GM19239 (cell line): ENCODE measurements around the gene CNOT11.
"Not testable (repeated sequence)": the region's sequence is repeated elsewhere in the genome, so short reads cannot be mapped to it uniquely, and the experiment has no call there.

Source experiments
- DNase-seq: peaks from one replicate; pipeline ENCODE4 v3.0.0; 2011; ENCODE audit warnings: low spot score; ENCODE audit not compliant: insufficient read length
- FAIRE-seq: peaks from 2 replicates; lab custom pipeline; 2011; peaks lifted over from hg19 to GRCh38; lab: Jason Lieb, UNC

The CNOT11 gene

DNA sequence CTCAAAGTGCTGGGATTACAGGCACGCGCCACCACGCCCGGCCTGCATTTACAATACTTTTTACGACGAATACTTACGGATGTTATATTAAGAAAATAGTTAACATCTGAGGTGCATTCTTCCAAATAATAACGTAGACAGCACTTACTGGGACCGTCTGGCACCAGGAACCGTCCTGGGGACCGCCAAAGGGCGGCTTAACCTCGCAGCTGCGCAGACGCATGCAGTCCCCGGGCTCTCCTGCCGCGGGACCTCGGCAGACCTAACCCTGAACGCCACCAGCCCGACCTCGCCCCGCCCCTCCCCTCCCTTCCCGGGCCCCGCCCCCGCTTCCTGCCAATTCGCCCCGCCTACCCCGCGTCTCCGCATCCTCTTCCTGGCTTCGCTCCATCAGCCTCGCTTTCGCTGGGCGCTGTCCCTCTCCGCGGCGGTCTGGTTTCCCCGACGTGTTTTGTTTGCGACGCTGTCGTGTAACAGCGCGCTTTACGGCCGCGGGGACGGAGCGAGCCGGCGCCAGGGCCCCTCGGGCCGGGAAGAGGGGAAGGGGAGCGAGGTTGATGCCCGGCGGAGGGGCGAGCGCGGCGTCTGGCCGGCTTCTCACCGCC, at the start of gene CNOT11:
CNOT11 (plus strand) TSS at position 479 of the 605 bp plus-strand sequence; CDS start at position 558, 79 bp downstream.
- peak; percentile 80 for DNase-seq
- FAIRE-seq: peak; percentile 91

DNA sequence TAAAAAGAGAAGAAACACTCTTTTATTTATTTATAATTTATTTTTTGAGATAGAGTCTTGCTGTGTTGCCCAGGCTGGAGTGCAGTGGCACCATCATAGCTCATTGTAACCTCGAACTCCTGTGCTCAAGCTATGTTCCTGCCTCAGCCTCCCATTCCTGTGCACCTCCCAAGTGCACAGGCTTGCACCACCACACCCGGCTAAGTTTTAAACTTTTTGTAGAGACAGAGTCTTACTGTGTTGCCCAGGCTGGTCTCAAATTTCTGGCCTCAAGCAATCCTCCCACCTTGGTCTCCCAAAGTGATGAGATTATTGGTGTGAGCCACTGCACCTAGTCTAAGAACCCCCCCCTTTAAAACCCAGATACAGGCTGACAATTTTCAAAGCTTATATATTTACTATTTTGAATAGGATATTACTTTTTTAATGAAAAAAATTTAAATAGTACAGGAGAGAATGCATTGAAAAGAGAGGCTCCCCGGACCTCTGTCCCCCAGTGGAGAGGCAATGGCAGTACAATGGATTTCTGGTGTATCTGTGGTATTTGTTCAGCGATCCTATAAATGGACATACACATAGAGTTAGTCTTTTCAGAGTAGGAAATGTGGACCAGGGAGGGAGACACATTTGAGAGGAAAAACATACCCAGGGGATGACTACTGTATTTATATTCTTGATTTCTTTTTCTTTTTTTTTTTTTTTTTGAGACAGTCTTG, 48.1 kb upstream of the CNOT11 start:
- FAIRE-seq: no peak
- DNase-seq: no peak

DNA sequence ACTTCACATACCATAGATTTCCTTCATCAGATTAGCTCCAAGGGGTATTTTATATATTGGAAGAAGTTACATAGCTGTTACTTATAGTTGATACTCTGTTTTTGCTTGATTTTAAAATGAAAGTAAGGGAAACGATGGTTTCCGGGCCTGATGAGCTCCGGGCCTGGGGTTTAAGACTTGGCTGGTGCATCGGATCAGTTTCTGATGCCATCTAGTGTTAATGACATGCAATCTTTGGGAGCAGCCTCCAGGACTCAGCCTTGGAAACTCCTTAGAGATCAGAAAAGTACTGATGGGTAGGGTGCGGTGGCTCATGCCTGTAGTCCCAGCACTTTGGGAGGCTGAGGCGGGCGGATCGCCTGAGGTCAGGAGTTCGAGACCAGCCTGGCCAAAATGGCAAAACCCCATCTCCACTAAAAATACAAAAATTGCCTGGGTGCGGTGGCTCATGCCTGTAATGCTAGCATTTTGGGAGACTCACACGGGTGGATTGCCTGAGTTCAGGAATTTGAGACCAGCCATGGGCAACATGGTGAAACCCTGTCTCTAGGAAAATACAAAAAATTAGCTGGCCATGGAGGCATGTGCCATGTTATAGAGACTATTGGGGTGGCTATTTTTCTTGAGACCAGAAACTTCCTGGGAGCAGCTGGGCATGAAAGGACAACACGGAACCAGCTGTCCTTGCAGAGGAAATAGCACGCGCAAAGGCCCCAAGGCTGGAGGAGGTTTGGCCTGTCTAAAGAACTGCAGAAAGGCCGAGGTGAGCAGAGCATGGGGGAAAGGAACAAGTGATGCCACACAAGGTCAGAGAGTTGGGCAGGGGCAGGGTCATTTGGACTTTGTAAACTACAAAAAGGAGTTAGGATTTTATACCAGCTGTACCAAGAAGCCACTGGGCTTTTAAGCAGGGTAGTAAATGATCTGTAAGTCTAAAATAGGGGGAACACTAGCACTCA, 46.9 kb upstream of the CNOT11 start:
- DNase-seq (no peak), FAIRE-seq (no peak)

DNA sequence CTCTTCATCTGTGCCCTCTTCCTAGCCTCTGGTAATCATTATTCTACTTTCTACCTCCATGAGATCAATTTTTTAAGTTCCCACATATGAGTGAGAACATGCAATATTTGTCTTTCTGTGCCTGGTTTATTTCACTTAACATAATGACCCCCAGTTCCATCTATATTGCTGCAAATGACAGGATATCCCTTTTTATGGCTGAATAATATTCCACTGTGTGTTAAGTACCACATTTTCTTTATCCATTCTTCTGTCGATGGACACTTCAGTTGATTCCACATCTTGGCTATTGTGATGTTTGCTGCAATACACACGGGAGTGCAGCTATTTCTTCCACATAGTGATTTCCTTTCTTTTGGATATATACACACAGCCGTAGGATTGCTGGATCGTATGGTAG, 43.9 kb upstream of the CNOT11 start:
- FAIRE-seq (no peak), DNase-seq (no peak)

DNA sequence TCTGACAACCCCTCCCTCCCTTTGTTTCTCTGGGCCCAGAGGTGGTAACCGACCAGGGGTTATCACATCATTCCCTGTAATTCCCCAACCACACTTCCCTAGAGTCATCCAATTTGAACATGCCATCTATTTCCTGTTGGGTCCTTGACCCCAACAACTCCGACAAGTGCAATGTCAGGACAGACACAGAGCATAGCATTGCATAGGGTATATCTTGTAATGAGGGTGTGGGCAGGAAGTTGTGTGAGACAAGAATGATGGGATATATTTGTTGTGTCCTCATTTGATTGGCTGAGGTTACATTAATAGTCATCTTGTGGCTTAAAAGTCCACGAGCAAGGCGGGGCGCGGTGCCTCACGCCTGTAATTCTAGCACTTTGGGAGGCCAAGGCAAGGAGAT, 33.4 kb upstream of the CNOT11 start:
- no peak for DNase-seq
- no peak for FAIRE-seq

DNA sequence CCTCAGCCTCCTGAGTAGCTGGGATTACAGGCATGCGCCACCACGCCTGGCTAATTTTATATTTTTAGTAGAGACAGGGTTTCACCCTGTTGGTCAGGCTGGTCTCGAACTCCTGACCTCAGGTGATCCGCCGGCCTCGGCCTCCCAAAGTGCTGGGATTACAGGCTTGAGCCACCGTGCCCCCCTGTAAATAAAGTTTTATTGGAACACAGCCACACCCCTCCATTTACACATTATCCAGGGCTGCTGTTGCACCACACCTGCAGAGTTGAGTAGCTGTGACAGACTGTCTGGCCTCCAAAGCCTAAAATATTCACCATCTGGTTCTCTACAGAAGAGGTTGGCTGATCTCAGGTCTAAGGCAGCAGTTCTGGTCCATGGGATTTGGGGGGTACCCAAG, 32.6 kb upstream of the CNOT11 start:
- DNase-seq, FAIRE-seq: not testable (repeated sequence)

DNA sequence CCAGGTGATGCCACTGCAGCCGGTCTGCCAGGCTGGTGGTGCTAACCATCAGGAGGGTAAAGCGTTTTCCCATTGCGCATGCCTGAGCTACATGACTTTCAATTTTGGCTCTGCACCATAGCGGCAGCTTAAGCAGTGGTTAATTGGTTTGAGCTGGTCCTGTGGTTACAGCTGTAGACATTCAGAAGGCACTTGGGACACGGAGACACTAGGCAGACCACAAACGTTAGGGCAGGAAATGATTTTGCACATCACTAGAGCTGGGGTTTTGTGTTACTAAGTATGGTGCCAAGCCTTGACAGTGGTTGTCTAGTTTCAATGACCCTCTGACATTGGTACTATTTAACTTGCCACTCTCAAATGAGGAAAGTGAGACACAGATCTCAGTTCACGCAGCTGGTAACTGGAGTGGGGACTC, 28.9 kb upstream of the CNOT11 start:
- DNase-seq: peak; percentile 66
- peak; percentile 92 for FAIRE-seq

DNA sequence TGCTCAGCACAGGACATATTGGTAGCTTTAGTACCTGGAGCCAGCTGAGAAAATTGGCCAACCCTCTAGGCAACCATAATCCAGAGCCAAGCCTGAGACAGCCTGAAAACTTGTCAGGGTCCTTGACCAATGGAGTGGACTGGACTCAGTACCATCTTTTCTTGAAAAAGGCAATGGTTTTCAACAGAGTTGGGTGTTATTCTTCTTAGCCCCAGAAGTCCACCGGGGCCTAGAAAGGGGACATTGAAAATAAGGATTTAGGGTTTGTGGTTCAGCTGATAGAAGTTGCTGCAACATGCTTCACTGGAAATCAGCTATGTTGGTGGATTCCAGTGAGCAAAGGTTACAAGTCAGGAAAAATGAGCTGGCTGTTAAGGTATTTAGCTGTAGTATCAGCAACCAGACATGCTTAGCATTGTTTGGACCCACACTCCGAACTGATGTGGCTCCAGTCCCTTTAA, 22.1 kb upstream of the CNOT11 start:
- no peak for DNase-seq
- FAIRE-seq: no peak

DNA sequence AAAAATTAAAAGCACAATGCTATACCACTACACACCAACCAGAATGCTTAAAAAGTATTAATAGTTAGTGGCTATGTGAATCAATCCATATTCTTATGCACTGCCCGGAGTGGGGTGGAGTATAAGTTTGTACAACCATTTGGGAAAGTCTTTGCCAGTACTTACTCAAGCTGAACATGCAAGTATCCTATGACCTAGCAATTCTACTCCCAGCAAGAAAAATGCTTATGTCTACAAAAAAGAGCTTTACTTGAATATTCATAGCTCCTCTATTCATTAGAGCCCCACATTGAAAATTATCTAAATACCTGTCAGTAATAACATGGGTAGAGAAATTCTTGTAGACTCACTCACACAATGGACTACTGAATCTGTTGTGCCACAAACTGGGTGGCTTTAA, 21.4 kb upstream of the CNOT11 start:
- no peak for FAIRE-seq

DNA sequence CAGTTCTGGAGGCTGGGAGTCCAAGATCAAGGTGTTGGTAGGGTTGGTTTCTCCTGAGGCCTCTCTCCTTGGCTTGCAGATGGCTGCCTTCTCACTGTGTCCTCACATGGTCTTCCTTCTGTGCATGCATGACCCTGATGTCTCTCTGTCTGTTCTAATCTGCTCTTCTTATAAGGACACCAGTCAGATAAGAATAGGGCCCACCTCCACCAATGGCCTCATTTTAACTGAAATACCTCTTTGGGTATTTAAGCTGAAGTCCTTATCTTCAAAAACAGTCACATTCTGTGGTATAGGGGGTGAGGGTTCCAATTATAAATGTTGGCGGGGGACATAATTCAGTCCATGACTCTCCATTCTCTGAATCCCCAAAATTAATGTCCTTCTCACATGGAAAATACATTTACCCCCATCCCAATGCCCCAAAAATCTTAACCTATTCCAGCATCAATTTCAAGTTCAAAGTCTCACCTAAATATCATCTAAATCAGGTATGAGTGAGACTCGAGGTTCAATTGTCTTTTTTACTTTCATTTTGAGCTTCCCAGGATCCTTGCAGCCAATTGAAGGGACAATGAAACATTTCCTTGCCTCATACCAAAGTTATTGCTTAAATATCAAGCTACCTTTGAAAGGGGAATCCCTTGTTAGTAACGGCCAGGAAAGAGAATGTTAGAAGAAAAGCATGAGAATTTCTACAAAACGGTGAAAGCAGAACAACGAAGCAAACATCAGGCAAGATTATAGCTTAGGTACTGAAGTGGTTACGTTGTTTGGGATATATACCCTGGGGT, 20.6 kb upstream of the CNOT11 start:
- no peak for FAIRE-seq

More for the DNA sequence above, 21.4 kb upstream of the CNOT11 start:
- DNase-seq: no peak

DNA sequence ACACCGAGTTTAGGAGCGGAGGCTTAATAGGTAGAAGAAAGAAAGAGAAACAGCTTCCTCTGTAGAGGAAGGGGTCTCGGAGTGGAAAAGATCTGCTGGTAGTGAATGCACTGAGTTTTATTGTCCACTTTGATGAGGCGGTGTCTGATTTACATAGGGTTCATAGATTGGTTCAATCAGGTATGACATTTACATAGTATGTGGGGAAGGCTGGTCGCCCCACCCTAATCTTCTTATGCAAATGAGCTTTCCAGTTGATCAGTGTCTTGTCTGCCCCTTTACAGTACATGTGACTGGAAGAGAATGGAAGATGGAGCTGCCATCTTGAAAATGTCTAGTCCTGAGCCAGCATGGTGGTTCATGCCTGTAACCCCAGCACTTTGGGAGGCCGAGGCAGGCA, 19.9 kb upstream of the CNOT11 start:
- no peak for DNase-seq
- no peak for FAIRE-seq

More for the DNA sequence above, 20.6 kb upstream of the CNOT11 start:
- DNase-seq: no peak

DNA sequence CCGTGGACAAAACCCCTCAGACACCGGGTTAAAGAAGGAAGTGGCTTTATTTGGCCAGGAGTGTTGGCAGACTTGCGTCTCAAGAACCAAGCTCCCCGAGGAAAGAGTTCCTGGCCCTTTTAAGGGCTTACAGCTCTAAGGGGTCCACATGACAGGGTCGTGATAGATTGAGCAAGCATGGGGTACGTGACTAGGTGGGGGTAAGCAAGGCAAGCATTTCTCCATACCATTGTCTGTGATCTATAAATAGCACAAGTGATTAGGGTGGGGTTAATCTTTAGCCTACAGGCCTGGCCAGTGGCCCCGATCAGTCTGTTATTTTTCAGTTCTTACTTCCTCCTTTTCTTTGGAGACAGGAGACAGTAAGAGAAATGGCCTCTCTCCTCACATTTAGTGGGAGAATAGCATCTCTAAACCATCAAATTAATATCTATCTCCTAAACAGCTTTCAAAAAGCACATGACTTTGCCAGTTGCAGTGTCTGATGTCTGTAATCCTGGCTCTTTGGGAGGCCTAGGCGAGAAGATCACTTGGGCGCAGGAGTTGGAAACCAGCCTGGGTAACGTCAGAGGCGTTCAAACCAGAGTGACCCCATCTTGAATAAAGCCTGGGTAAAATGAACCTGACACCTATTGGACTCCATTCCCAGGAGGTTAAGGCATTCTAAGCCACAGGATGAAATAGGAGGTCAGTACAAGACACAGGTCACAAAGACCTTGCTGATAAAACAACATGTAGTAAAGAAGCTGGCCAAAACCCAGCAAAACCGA, 18.3 kb upstream of the CNOT11 start:
- FAIRE-seq (no peak), DNase-seq (no peak)

DNA sequence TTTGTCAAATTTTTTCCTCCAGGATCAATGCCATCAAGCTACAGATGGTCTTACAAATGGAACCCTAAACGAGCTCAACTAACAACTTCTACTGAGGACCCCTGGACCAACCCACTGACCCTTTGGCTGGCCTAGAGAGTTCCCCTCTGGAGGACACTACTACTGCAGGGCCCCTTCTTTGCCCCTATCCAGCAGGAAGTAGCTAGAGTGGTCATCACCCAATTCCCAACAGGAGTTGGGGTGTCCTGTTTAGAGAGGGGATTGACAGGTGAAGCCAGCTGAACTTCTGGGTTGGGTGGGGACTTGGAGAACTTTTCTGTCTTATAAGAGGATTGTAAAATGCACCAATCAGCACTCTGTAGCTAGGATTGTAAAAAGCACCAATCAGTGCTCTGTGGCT, 16.7 kb upstream of the CNOT11 start:
- not testable (repeated sequence) for FAIRE-seq

DNA sequence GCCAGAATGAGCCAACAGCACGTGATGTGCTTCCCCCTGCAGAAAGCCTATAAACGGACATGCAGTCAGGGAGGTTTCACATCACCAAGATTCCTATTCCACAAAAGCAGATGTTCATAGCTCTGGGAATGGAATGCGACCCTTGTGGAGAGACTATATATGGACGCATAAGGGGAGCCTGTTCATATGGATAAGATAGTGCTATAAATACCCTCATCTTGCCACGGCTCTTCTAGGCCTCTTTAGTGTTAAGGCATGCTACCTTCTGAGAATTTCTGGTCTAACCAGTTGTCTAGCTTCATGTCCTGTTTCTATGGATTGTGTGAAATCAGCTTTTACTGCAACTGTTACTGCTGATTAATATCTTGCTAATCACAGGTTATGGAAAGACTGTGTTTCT, 14.7 kb upstream of the CNOT11 start:
- FAIRE-seq: not testable (repeated sequence)

More for the DNA sequence above, 16.7 kb upstream of the CNOT11 start:
- not testable (repeated sequence) for DNase-seq

DNA sequence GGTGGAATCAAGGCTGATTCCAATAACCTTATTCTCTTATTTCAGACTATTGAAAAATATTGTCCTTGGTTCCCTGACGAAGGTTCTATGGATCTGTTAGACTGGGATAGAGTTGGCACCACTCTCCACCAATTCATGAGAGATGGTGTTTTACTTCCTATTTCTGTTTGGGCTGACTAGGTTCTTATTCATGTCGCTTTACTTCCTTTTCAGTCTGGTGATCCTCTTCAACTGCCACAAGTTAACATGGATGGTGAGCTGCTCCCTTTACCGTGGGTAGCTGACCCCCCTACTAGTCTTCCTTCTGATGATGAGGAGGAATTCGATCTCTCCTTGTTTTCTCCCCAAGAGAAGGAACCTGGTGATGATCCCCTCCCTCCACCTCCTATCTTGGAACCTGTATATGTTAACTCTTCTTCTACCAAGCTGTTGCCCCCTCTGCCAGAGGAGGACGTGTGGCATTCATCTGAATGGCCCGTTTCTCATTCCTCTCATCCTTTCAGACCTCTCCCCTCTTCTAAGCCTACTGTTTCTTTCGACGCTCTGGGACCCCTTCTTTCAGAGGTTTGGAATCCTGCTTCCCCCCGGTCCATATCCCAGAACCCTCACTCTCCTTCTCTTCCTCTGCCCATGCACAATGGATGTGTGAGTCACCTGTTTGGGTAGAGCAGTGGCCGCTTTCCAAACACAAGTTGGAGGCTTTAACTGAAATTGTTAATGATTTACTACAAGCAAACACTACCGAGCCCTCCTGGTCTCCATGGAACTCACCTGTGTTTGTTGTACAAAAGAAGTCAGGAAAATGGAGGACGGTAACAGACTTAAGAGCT, 13.5 kb upstream of the CNOT11 start:
- DNase-seq: no peak
- no peak for FAIRE-seq

More for the DNA sequence above, 14.7 kb upstream of the CNOT11 start:
- DNase-seq: not testable (repeated sequence)

DNA sequence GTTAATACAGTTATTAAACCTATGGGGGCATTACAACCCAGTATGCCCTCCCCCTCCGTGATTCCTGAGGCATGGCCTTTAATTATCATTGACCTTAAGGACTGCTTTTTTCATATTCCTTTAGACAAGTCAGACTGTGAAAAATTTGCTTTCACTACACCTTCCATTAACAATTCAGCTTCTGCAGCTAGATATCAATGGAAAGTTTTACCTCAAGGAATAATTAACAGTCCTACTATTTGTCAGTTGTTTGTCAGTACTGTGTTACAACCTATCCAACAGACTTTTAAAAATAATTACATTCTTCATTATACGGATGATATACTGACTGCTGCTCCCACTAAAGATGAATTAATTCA, 12.9 kb upstream of the CNOT11 start:
- not testable (repeated sequence) for FAIRE-seq, DNase-seq

DNA sequence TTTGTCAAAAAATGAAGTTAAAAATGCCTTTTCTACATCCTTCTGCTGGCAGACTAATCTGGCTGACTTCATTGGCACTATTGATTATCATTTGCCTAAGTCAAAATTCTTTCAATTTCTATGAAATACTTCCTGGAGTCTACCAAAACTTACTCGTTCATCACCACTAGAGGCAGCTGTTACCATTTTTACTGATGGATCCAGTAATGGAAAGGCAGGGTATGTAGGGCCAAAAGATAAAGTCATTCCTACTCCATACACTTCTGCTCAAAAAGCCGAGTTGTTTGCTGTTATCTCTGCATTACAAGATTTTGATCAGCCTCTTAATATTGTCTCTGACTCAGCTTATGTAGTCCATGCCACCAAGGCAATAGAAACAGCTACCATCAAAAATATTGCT, 12.0 kb upstream of the CNOT11 start:
- DNase-seq, FAIRE-seq: not testable (repeated sequence)

DNA sequence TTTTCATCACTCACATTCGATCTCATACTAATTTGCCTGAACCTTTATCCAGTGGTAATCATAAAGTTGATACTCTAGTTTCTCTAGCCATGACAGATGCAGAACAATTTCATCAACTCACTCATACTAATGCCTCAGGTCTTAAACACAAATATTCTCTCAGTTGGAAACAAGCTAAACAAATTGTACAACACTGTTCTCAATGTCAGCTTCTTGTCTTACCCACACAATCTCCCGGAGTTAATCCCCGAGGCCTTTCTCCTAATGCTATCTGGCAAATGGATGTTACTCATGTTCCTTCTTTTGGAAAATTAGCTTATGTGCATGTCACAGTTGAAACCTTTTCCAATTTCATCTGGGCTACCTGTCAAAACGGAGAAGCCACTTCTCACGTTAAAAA, 11.5 kb upstream of the CNOT11 start:
- no peak for DNase-seq
- FAIRE-seq: no peak
